GM12875 (cell line): ENCODE data around the gene DSCAML1.

Experiments used
- H3K4me3 ChIP-seq: one replicate; pipeline ENCODE4 v1.5.1; 2011; ENCODE audit warnings: low read depth, low read length, control low read depth
- CTCF ChIP-seq: IDR thresholded peaks from 2 replicates; pipeline ENCODE4 v1.5.1; 2011; ENCODE audit warnings: low read depth, mild to moderate bottlenecking, control low read depth, inconsistent platforms, low read length, moderate library complexity, borderline replicate concordance; ENCODE audit not compliant: insufficient read depth

DSCAML1 gene

GRCh38 chr11:117654281-117655255, 142.4 kb downstream of the DSCAML1 start:
- no peak overlapping the region for H3K4me3 ChIP-seq
- no peak for TF ChIP-seq CTCF

GRCh38 chr11:117652521-117652920, 144.5 kb downstream of the DSCAML1 start:
- H3K4me3 ChIP-seq, result no peak overlapping the region
- TF ChIP-seq CTCF, result no peak

GRCh38 chr11:117649296-117650055, 147.5 kb downstream of the DSCAML1 start:
- no peak for TF ChIP-seq CTCF
- H3K4me3 ChIP-seq, result no peak overlapping the region

GRCh38 chr11:117647872-117648271, 149.1 kb downstream of the DSCAML1 start:
- no peak overlapping the region for H3K4me3 ChIP-seq
- TF ChIP-seq CTCF, result no peak

- H3K4me3 ChIP-seq, result no peak overlapping the region
- no peak for TF ChIP-seq CTCF
Observed at GRCh38 chr11:117647207-117647606, 149.8 kb downstream of the DSCAML1 start.

GRCh38 chr11:117646411-117646810, 150.6 kb downstream of the DSCAML1 start:
- no peak for TF ChIP-seq CTCF
- H3K4me3 ChIP-seq, result no peak overlapping the region
